Measurements from ENCODE around the gene GIPC1.
"Not testable (repeated sequence)": the region's sequence is repeated elsewhere in the genome, so short reads cannot be mapped to it uniquely, and the experiment has no call there.

- not testable (repeated sequence) for TF ChIP-seq POLR2A, CTCF (IDR thresholded peaks at IDR 0.05)
Measured at GRCh38 chr19:14504575-14504974, 8.6 kb upstream of the GIPC1 start.

Measured in right lobe of liver (tissue), 4 donors.